Prostate gland (tissue), 2 donors: ENCODE measurements around the gene ATG7. TPM values are rescaled to one million over a fixed set of nuclear protein-coding genes. Genes with fewer than 3 reads are reported as not detected.

Source experiments
- DNase-seq: peaks from one replicate; pipeline ENCODE4 v3.0.0-alpha.2; 2019; ENCODE audit warnings: low spot score
- H3K27ac ChIP-seq, 2 donors: fragments of 200-600 bp; sonication (generic); 2 replicates each; pipeline ENCODE4 v1.5.1; 2017 to 2019
- H3K27me3 ChIP-seq: fragments of 200-600 bp; sonication (generic); replicated peaks from 2 replicates; pipeline ENCODE4 v1.5.1; 2019; ENCODE audit not compliant: insufficient read depth
- H3K36me3 ChIP-seq, 2 donors: fragments of 200-600 bp; sonication (generic); 1 replicate in 1 of 2; 2 replicates in 1 of 2; pipeline versions ENCODE4 v1.5.1 to v1.8.1; 2017 to 2019
- H3K4me1 ChIP-seq: fragments of 200-600 bp; sonication (generic); replicated peaks from 2 replicates; pipeline ENCODE4 v1.5.1; 2019
- H3K4me3 ChIP-seq, 2 donors: fragments of 200-600 bp; sonication (generic); 2 replicates each; pipeline ENCODE4 v1.5.1; 2017 to 2019
- H3K9me3 ChIP-seq: fragments of 200-600 bp; sonication (generic); 2 replicates; pipeline ENCODE4 v1.5.1; 2017
- POLR2A ChIP-seq: fragments of 450-650 bp; IDR thresholded peaks from one replicate; pipeline ENCODE4 v1.6.1; 2016; ENCODE audit warnings: antibody characterized with exemption, mild to moderate bottlenecking
- POLR2AphosphoS5 ChIP-seq: sonication (generic); formaldehyde crosslinking; IDR thresholded peaks from one replicate; pipeline ENCODE4 v1.6.1; 2017; ENCODE audit warnings: antibody characterized with exemption
- WGBS: methylation state at CpG from one replicate; pipeline ENCODE4 v1.1.5; 2018; 5-methylcytosine and 5-hydroxymethylcytosine counted together
- intact Hi-C: fragments of 100-400 bp; cut with DNase I; formaldehyde crosslinking; loops from one replicate; pipeline ENCODE4 v1.14.2; 2022
- total RNA-seq, 2 donors: library from RNA; depleted of rRNA; stranded (reverse); fragments of >200 nt; gene quantifications; one replicate each; pipeline ENCODE4 v1.1.0, GENCODE V29; 2016
- TF ChIP-seq, protein P1 (sequence below), 4 experiments: fragments of 200-600 bp in 2 of 4; fragments of 450-650 bp in 2 of 4; sonication (generic) in 2 of 4; IDR thresholded peaks; 1 replicate in 3 of 4; 2 replicates in 1 of 4; pipeline ENCODE4 v1.5.1; 2016 to 2019; ENCODE audit warnings: antibody characterized with exemption in 4 of 4, mild to moderate bottlenecking in 2 of 4, moderate library complexity in 2 of 4

Gene ATG7
- total RNA-seq, 2 donors from 2014 or later = 25.2 to 66.5 TPM

DNA sequence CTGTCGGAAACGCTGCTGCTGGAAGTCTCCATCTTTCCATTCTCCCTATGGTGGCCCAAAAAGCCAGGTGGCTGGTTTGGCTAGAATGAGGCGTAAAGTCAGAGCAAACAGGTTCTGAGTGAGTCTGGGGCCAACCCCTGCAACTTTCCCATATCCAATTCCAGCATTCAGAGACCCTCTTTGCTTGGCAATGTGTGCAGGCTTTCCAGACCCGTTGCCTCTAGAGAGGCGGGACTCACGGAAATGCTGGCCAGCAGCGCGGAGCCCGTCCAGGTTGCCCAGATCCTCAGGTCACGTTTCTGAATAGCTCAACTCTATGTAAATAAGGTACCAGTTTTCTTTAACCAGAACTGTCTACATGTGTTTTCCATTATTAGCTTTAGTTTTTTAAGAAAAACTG lies 303.5 kb downstream of the ATG7 start:
- Histone ChIP-seq H3K4me1 (no peaks in the 10 kb centered on the region), H3K27me3 (no peaks in the 10 kb centered on the region), H3K27ac (no peak overlapping the region), H3K4me3 (no peak overlapping the region), H3K36me3 (no peaks in the 10 kb centered on the region), H3K9me3 (no peaks in the 10 kb centered on the region)
- TF ChIP-seq POLR2A (no peak), POLR2AphosphoS5 (no peak)
- TF ChIP-seq, protein P1, sequence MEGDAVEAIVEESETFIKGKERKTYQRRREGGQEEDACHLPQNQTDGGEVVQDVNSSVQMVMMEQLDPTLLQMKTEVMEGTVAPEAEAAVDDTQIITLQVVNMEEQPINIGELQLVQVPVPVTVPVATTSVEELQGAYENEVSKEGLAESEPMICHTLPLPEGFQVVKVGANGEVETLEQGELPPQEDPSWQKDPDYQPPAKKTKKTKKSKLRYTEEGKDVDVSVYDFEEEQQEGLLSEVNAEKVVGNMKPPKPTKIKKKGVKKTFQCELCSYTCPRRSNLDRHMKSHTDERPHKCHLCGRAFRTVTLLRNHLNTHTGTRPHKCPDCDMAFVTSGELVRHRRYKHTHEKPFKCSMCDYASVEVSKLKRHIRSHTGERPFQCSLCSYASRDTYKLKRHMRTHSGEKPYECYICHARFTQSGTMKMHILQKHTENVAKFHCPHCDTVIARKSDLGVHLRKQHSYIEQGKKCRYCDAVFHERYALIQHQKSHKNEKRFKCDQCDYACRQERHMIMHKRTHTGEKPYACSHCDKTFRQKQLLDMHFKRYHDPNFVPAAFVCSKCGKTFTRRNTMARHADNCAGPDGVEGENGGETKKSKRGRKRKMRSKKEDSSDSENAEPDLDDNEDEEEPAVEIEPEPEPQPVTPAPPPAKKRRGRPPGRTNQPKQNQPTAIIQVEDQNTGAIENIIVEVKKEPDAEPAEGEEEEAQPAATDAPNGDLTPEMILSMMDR (IDR thresholded peaks at IDR 0.05) = no peak
- intact Hi-C loops = no loop called here
- 64% methylated on average over 10 of the region's 10 CpGs for WGBS
- no peak for DNase-seq

DNA sequence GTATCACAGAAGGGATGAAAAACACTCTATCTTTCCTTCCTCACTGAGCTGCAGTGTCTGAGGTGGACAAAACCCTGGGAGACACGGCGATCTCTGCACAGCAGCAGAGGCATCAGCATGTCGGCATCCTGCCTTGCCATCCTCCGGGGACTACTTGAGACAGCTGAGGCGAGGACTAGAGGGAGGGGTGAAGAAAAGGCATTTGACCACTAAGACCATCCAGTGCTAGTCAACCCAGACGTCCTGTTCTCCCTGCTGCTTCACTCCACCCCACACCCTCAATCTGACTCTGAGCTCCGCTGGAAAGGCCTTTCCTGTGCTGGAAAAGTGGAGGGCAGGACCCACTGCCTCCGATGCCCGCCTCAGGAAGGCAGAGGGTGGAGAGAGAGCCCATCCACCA lies 304.3 kb downstream of the ATG7 start:
- Histone ChIP-seq H3K27me3 (no peaks in the 10 kb centered on the region), H3K4me3 (no peak overlapping the region), H3K36me3 (no peaks in the 10 kb centered on the region), H3K27ac (no peak overlapping the region), H3K9me3 (no peaks in the 10 kb centered on the region), H3K4me1 (peaks cover 4% of the 10 kb centered on the region)
- intact Hi-C loops = no loop called here
- DNase-seq = no peak
- no peak for TF ChIP-seq POLR2AphosphoS5
- TF ChIP-seq POLR2A = no peak
- TF ChIP-seq, protein P1 (IDR thresholded peaks at IDR 0.05) = no peak
- WGBS = 63% methylated on average over 9 of the region's 9 CpGs

DNA sequence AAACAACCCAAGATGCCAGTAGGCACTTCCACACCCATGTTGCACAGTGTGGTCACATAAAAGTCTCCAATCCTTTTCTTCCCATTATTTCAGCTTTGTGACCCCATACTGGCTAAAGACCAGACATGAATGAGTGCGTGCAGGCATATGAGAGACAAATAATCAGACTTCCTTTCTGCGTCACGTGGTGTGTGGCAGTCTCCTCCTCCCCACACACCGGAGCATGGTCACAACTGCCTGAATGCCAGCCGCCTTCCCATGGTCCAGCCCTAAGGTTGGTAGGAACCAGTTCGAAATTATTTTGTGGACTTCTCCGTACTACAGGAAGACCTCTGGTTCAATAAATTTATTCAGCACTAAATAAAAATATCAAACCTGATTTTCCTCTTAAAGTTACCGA lies 306.0 kb downstream of the ATG7 start:
- peaks cover 10% of the 10 kb centered on the region for H3K4me1 ChIP-seq
- 89% methylated on average over 8 of the region's 8 CpGs for WGBS
- intact Hi-C loops = no loop called here

DNA sequence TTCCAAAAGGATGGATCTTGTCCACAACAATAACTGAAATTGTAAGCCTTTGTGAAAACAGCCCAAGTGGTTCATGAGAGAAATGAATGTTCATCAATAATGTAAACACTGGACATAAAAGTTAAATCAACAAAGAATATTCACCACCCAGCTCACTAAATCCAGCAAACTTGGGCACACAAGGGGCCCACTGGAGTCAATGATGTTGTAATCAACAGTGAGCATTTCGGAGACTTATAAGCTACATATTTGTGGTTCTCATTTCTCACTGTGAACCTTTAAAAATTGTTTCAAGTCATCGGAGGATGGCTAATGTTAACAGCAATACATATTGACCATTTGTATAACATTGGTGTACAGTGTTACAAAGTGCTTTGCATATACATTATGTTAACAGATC lies 308.4 kb downstream of the ATG7 start:
- Histone ChIP-seq H3K27me3 (no peaks in the 10 kb centered on the region), H3K36me3 (no peaks in the 10 kb centered on the region), H3K9me3 (no peaks in the 10 kb centered on the region), H3K4me3 (no peak overlapping the region), H3K4me1 (peaks cover 10% of the 10 kb centered on the region), H3K27ac (no peak overlapping the region)
- no peak for DNase-seq
- TF ChIP-seq POLR2AphosphoS5 (no peak), POLR2A (no peak)
- TF ChIP-seq, protein P1 (IDR thresholded peaks at IDR 0.05) = no peak
- intact Hi-C loops = no loop called here
- WGBS = 59% methylated on average over 2 of the region's 2 CpGs

More for the DNA sequence above, 306.0 kb downstream of the ATG7 start:
- TF ChIP-seq, protein P1 (IDR thresholded peaks at IDR 0.05) = no peak
- TF ChIP-seq POLR2AphosphoS5 (no peak), POLR2A (no peak)
- no peak overlapping the region for H3K27ac ChIP-seq
- no peak overlapping the region for H3K4me3 ChIP-seq
- H3K27me3 ChIP-seq = no peaks in the 10 kb centered on the region
- DNase-seq = no peak
- no peaks in the 10 kb centered on the region for H3K9me3 ChIP-seq
- H3K36me3 ChIP-seq = no peaks in the 10 kb centered on the region

DNA sequence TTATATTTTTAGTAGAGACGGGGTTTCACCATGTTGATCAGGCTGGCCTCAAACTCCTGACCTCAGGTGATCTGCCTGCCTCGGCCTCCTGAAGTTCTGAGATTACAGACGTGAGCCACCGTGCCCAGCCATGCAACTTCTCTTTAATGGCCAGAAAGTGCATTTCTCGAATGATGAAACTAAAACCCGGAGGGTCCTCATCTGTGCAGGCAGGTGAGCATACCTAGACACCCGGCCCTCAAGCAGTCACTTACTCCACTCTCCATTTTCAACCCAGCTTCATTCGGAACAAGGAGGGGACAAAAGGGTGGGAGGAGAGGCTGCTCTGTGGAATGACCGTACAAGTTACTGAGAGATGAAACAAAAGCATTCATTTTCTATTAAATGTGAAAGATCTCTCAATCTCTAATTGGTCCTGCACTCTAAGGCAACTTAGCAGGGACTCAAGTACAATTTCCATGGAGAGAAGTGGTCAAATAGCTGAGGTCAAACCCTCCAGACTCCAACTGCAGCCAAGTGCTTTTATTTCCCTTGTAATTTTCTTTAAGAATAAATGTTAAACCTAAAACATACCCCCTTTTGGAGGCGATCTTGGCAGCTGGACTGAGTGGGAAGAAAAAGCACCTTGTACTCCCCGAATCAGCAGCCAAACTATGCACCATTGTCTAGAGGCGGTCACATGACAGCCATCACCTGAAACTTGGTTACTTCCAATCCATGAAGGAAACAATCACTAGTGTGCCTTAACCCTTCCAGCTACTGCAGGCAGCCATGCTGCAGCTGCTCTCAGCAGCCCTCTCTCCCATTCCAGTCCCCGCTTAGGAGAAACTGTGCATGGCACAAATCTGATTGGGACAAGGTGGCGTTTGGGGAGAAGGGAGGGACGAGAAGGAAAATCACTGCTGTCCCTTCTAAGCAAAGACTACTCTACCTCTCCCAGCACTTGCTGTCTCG lies 309.3 kb downstream of the ATG7 start:
- TF ChIP-seq POLR2A (no peak), POLR2AphosphoS5 (no peak)
- TF ChIP-seq, protein P1 (IDR thresholded peaks at IDR 0.05) = no peak
- peak; percentile 34 for DNase-seq
- intact Hi-C loops = no loop called here
- no peaks in the 10 kb centered on the region for H3K27me3 ChIP-seq
- H3K36me3 ChIP-seq = no peaks in the 10 kb centered on the region
- peak overlapping the region; percentile 42 to 57 for H3K27ac ChIP-seq
- H3K4me1 ChIP-seq = peaks cover 10% of the 10 kb centered on the region
- no peaks in the 10 kb centered on the region for H3K9me3 ChIP-seq
- WGBS = 33% methylated on average over 16 of the region's 16 CpGs
- H3K4me3 ChIP-seq = peak overlapping the region; percentile 17 to 21
